GM23248 (cell line): ENCODE data around the gene SLC39A12. TPM values are rescaled to one million over a fixed set of nuclear protein-coding genes. Genes with fewer than 3 reads are reported as not detected.
A peak's percentile ranks its signal among the peaks of the same experiment; 100 is the strongest.

Experiments used
- DNase-seq: peaks from one replicate; pipeline ENCODE4 v3.0.0-alpha.2; 2015
- H2AFZ ChIP-seq: fragments of 200-600 bp; sonication (generic); 2 replicates; pipeline ENCODE4 v1.6.1; 2016; ENCODE audit warnings: antibody characterized with exemption
- H3F3A ChIP-seq: fragments of 200-600 bp; sonication (generic); 2 replicates; pipeline ENCODE4 v1.6.1; 2016; ENCODE audit warnings: mild to moderate bottlenecking, antibody characterized with exemption, mixed run types; ENCODE audit not compliant: insufficient read depth
- H3K27ac ChIP-seq: fragments of 200-600 bp; sonication (generic); 2 replicates; pipeline ENCODE4 v1.5.1; 2016; ENCODE audit warnings: mild to moderate bottlenecking
- H3K27me3 ChIP-seq: fragments of 200-600 bp; sonication (generic); replicated peaks from 2 replicates; pipeline ENCODE4 v1.6.1; 2016; ENCODE audit warnings: mild to moderate bottlenecking; ENCODE audit not compliant: insufficient read depth
- H3K36me3 ChIP-seq: fragments of 200-600 bp; sonication (generic); 2 replicates; pipeline ENCODE4 v1.6.1; 2016; ENCODE audit warnings: low read depth, mild to moderate bottlenecking
- H3K4me1 ChIP-seq: fragments of 200-600 bp; sonication (generic); 2 replicates; pipeline ENCODE4 v1.6.1; 2016; ENCODE audit warnings: mild to moderate bottlenecking; ENCODE audit not compliant: insufficient read depth
- H3K4me2 ChIP-seq: fragments of 200-600 bp; sonication (generic); one replicate; pipeline ENCODE4 v1.6.1; 2016; ENCODE audit warnings: mild to moderate bottlenecking; ENCODE audit not compliant: unreplicated experiment
- H3K4me3 ChIP-seq: fragments of 200-600 bp; sonication (generic); 2 replicates; pipeline ENCODE4 v1.5.1; 2016; ENCODE audit warnings: mild to moderate bottlenecking
- H3K79me2 ChIP-seq: fragments of 200-600 bp; sonication (generic); 2 replicates; pipeline ENCODE4 v1.6.1; 2016; ENCODE audit warnings: mild to moderate bottlenecking; ENCODE audit not compliant: insufficient read depth
- H3K9ac ChIP-seq: fragments of 200-600 bp; sonication (generic); 2 replicates; pipeline ENCODE4 v1.6.1; 2016; ENCODE audit warnings: mild to moderate bottlenecking
- H3K9me2 ChIP-seq: fragments of 200-600 bp; sonication (generic); 2 replicates; pipeline ENCODE4 v1.6.1; 2016; ENCODE audit warnings: mixed run types, mild to moderate bottlenecking, moderate library complexity; ENCODE audit not compliant: insufficient read depth
- H3K9me3 ChIP-seq: fragments of 200-600 bp; sonication (generic); one replicate; pipeline ENCODE4 v1.6.1; 2017; ENCODE audit warnings: low read depth
- H4K20me1 ChIP-seq: fragments of 200-600 bp; sonication (generic); 2 replicates; pipeline ENCODE4 v1.6.0; 2016; ENCODE audit not compliant: insufficient read depth
- EZH2 ChIP-seq: fragments of 200-600 bp; sonication (generic); IDR thresholded peaks from 2 replicates; pipeline ENCODE4 v1.6.1; 2018; ENCODE audit warnings: antibody characterized with exemption, mild to moderate bottlenecking; ENCODE audit not compliant: insufficient read depth, poor library complexity, severe bottlenecking
- EZH2phosphoT487 ChIP-seq: fragments of 200-600 bp; sonication (generic); IDR thresholded peaks from 2 replicates; pipeline ENCODE4 v1.6.1; 2018; ENCODE audit warnings: antibody characterized with exemption, moderate library complexity, mild to moderate bottlenecking, low read depth; ENCODE audit not compliant: insufficient read depth
- whole genome bisulfite sequencing, 2 experiments: methylation state at CpG; one replicate each; pipeline ENCODE4 v1.1.6; 2015 to 2017; ENCODE audit warnings: low lambda C conversion rate in 2 of 2, low coverage in 1 of 2; ENCODE audit errors: missing lambda C conversion rate in 2 of 2; 5-methylcytosine and 5-hydroxymethylcytosine counted together
- in situ Hi-C: fragments of 300-500 bp; cut with MboI; formaldehyde crosslinking; loops from 2 replicates; pipeline ENCODE4 v1.15.0; 2020
- polyA plus RNA-seq: library from polyadenylated mRNA; unstranded; fragments of >200 nt; fragmentation: Nextera tagmentation; extraction: Ambion mirVana; gene quantifications from 2 replicates; pipeline ENCODE4 v1.2.1, GENCODE V29; 2016
- total RNA-seq: library from RNA; depleted of rRNA; stranded (reverse); fragments of >200 nt; shearing (Covaris generic); gene quantifications from 2 replicates; pipeline ENCODE4 v1.2.3, GENCODE V29; 2014

Gene SLC39A12
- total and polyA plus RNA-seq, 2 experiments from 2014 or later: not detected

GRCh38 chr10:17954861-17955260 lies 3.1 kb downstream of the SLC39A12 start:
- H3K79me2 ChIP-seq: no peaks in the 10 kb centered on the region
- H3F3A ChIP-seq: peaks cover 23% of the 10 kb centered on the region
- no peaks in the 10 kb centered on the region for H3K27me3 ChIP-seq
- H3K9me3 ChIP-seq: no peaks in the 10 kb centered on the region
- no peaks in the 10 kb centered on the region for H3K36me3 ChIP-seq
- H3K9me2 ChIP-seq: no peaks in the 10 kb centered on the region
- H3K4me1 ChIP-seq: peaks cover 27% of the 10 kb centered on the region
- H4K20me1 ChIP-seq: no peaks in the 10 kb centered on the region
- no peak overlapping the region for H2AFZ ChIP-seq
- H3K27ac ChIP-seq: no peak overlapping the region
- DNase-seq: peak; percentile 73
- in situ Hi-C loops: no loop called here
- no peak overlapping the region for H3K4me3 ChIP-seq
- peak overlapping the region; percentile 23 for H3K4me2 ChIP-seq
- TF ChIP-seq EZH2 (no peak), EZH2phosphoT487 (no peak)
- no peak overlapping the region for H3K9ac ChIP-seq
- 26 to 39% methylated on average over 2 of the region's 2 CpGs for WGBS, 2 experiments

GRCh38 chr10:17958049-17958448 lies 6.3 kb downstream of the SLC39A12 start:
- no peak for DNase-seq
- 93 to 99% methylated on average over 7 of the region's 7 CpGs for WGBS, 2 experiments
- H4K20me1 ChIP-seq: no peaks in the 10 kb centered on the region

GRCh38 chr10:17959870-17960269 lies 8.2 kb downstream of the SLC39A12 start:
- H3K9me2 ChIP-seq: no peaks in the 10 kb centered on the region
- no peak overlapping the region for H3K27ac ChIP-seq
- peaks cover 27% of the 10 kb centered on the region for H3F3A ChIP-seq
- no peak for DNase-seq
- H3K79me2 ChIP-seq: no peaks in the 10 kb centered on the region
- peaks cover 19% of the 10 kb centered on the region for H3K4me1 ChIP-seq
- H4K20me1 ChIP-seq: no peaks in the 10 kb centered on the region
- H2AFZ ChIP-seq: no peak overlapping the region
- in situ Hi-C loops: no loop called here
- H3K9ac ChIP-seq: no peak overlapping the region
- WGBS, 2 experiments: 63 to 72% methylated on average over 2 of the region's 2 CpGs
- no peaks in the 10 kb centered on the region for H3K9me3 ChIP-seq
- no peaks in the 10 kb centered on the region for H3K36me3 ChIP-seq
- no peak overlapping the region for H3K4me2 ChIP-seq
- no peak overlapping the region for H3K4me3 ChIP-seq
- no peak for TF ChIP-seq EZH2phosphoT487
- no peaks in the 10 kb centered on the region for H3K27me3 ChIP-seq

More at GRCh38 chr10:17958049-17958448, 6.3 kb downstream of the SLC39A12 start:
- Histone ChIP-seq H3K9me2 (no peaks in the 10 kb centered on the region), H3K79me2 (no peaks in the 10 kb centered on the region), H3K4me1 (peaks cover 29% of the 10 kb centered on the region), H3K9ac (no peak overlapping the region), H3K9me3 (no peaks in the 10 kb centered on the region), H3K36me3 (no peaks in the 10 kb centered on the region), H3K4me2 (no peak overlapping the region), H2AFZ (no peak overlapping the region), H3K27ac (no peak overlapping the region), H3K27me3 (no peaks in the 10 kb centered on the region), H3F3A (peaks cover 34% of the 10 kb centered on the region), H3K4me3 (no peak overlapping the region)
- in situ Hi-C loops: no loop called here
- TF ChIP-seq EZH2phosphoT487 (no peak), EZH2 (no peak)

DNA sequence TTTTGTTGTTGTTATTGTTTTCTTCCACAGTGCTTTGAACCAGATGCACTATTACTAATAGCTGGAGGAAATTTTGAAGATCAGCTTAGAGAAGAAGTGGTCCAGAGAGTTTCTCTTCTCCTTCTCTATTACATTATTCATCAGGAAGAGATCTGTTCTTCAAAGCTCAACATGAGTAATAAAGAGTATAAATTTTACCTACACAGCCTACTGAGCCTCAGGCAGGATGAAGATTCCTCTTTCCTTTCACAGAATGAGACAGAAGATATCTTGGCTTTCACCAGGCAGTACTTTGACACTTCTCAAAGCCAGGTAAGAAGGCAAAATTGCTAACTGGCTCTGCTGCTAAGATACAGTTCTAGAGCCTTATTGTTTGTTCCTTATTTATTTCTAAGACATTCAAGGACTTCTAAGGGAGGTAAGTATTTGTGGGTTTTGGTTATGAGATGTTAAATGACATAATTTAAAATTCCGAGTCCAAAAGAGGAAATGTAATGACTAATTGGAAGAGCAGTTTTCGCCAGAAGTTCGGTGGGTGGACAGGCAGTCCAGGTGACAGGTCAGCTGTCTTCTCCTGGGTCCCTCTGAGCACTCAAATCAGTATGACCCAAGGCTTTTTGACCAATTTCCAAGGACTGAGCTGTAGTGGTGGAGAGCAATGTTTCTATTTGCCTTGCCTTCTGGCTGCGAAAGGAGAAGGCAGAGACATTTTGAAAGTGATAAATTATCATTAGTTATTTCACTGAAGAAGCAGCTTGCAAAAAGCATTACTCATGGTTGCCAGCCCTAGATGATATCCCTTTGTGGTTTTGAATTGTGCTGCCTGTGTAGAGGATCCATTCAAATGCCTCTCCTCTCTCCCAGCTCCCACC lies 10.1 kb downstream of the SLC39A12 start:
- DNase-seq: peak; percentile 73
- peak overlapping the region; percentile 84 for H3K4me2 ChIP-seq

More for the DNA sequence above, 10.1 kb downstream of the SLC39A12 start:
- no peaks in the 10 kb centered on the region for H3K27me3 ChIP-seq
- in situ Hi-C loops: no loop called here
- peaks cover 19% of the 10 kb centered on the region for H3F3A ChIP-seq
- H3K79me2 ChIP-seq: no peaks in the 10 kb centered on the region
- H4K20me1 ChIP-seq: no peaks in the 10 kb centered on the region
- TF ChIP-seq EZH2 (no peak), EZH2phosphoT487 (no peak)
- H3K4me1 ChIP-seq: peaks cover 15% of the 10 kb centered on the region
- no peaks in the 10 kb centered on the region for H3K9me2 ChIP-seq
- no peak overlapping the region for H3K9ac ChIP-seq
- H3K9me3 ChIP-seq: no peaks in the 10 kb centered on the region
- no peak overlapping the region for H3K27ac ChIP-seq
- peak overlapping the region; percentile 27; the same call in 1 of the 2 replicates for H2AFZ ChIP-seq
- WGBS, 2 experiments: 15 to 19% methylated on average over 4 of the region's 4 CpGs
- H3K4me3 ChIP-seq: peak overlapping the region; percentile 55
- no peaks in the 10 kb centered on the region for H3K36me3 ChIP-seq
